Stomach smooth muscle (tissue), 2 donors: ENCODE results near the gene LRIG3.

Source experiments
- H3K27ac ChIP-seq: one replicate; pipeline ENCODE4 v1.7.0; 2013; ENCODE audit warnings: mild to moderate bottlenecking, low read length, inconsistent platforms
- H3K27me3 ChIP-seq, 2 donors: one replicate each; pipeline ENCODE4 v1.7.0; 2013; ENCODE audit warnings: low read length in 2 of 2; ENCODE audit not compliant: insufficient read depth in 2 of 2, control insufficient read depth in 1 of 2
- H3K36me3 ChIP-seq, 2 donors: one replicate each; pipeline ENCODE4 v1.7.0; 2013; ENCODE audit warnings: low read length in 2 of 2; ENCODE audit not compliant: control insufficient read depth in 2 of 2, insufficient read depth in 2 of 2
- H3K4me1 ChIP-seq: one replicate; pipeline ENCODE4 v1.7.0; 2013; ENCODE audit warnings: low read length; ENCODE audit not compliant: control insufficient read depth, insufficient read depth
- H3K4me3 ChIP-seq, 2 donors: one replicate each; pipeline ENCODE4 v1.7.0; 2013; ENCODE audit warnings: low read length in 2 of 2
- H3K9ac ChIP-seq, 2 donors: one replicate each; pipeline ENCODE4 v1.7.0; 2013; ENCODE audit warnings: low read length in 2 of 2, mild to moderate bottlenecking in 1 of 2
- H3K9me3 ChIP-seq, 2 donors: one replicate each; pipeline ENCODE4 v1.7.0; 2013; ENCODE audit warnings: low read length in 2 of 2; ENCODE audit not compliant: control insufficient read depth in 2 of 2
- donor health status: healthy.
- donor health status: Pancreatic carcinoma.

LRIG3 gene

GRCh38 chr12:58883576-58884334 lies 36.5 kb downstream of the LRIG3 start:
- H3K4me1 ChIP-seq, result peaks cover 15% of the 10 kb centered on the region

GRCh38 chr12:58882826-58883225 lies 37.5 kb downstream of the LRIG3 start:
- Histone ChIP-seq H3K27me3 (no peaks in the 10 kb centered on the region), H3K9ac (no peak overlapping the region), H3K9me3 (no peaks in the 10 kb centered on the region), H3K36me3 (peaks cover 33 to 43% of the 10 kb centered on the region in 2 donors), H3K4me1 (peaks cover 8% of the 10 kb centered on the region), H3K4me3 (no peak overlapping the region), H3K27ac (no peak overlapping the region)

More at GRCh38 chr12:58883576-58884334, 36.5 kb downstream of the LRIG3 start:
- H3K36me3 ChIP-seq, result peaks cover 28 to 36% of the 10 kb centered on the region in 2 donors
- no peak overlapping the region for H3K4me3 ChIP-seq
- H3K27ac ChIP-seq, result no peak overlapping the region
- no peaks in the 10 kb centered on the region for H3K9me3 ChIP-seq
- H3K27me3 ChIP-seq, result no peaks in the 10 kb centered on the region
- H3K9ac ChIP-seq, result no peak overlapping the region

DNA sequence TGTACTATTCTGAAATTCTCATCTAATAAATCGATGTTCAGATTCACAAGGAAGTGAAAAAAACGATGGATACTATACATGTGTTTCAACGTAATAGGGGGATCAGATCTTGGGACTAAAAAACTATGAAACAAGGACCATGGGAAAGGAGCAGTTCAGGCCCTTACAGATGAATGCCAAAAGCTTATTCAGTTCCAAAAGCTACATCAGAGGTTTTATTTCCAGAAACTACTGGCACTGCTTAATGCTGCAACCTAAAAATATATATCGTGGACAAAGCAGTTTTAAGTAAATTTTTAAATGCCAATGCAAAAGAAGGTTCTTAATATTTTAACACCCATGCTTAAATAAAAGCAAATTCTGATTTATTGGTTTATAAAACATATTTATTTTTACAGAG lies 38.5 kb downstream of the LRIG3 start:
- no peak overlapping the region for H3K27ac ChIP-seq
- H3K9me3 ChIP-seq, result no peaks in the 10 kb centered on the region
- peaks cover 37 to 53% of the 10 kb centered on the region in 2 donors for H3K36me3 ChIP-seq
- peaks cover 8% of the 10 kb centered on the region for H3K4me1 ChIP-seq
- H3K4me3 ChIP-seq, result no peak overlapping the region
- H3K27me3 ChIP-seq, result no peaks in the 10 kb centered on the region
- no peak overlapping the region for H3K9ac ChIP-seq

- Histone ChIP-seq H3K9me3 (no peaks in the 10 kb centered on the region), H3K27ac (no peak overlapping the region), H3K4me3 (no peak overlapping the region), H3K4me1 (peaks cover 8% of the 10 kb centered on the region), H3K9ac (no peak overlapping the region), H3K36me3 (peaks cover 38 to 54% of the 10 kb centered on the region in 2 donors), H3K27me3 (no peaks in the 10 kb centered on the region)
Measured at GRCh38 chr12:58880639-58881038, 39.7 kb downstream of the LRIG3 start.

- Histone ChIP-seq H3K9ac (no peak overlapping the region), H3K9me3 (no peaks in the 10 kb centered on the region), H3K27ac (no peak overlapping the region), H3K4me1 (peaks cover 3% of the 10 kb centered on the region), H3K4me3 (no peak overlapping the region), H3K27me3 (no peaks in the 10 kb centered on the region), H3K36me3 (peaks cover 62 to 74% of the 10 kb centered on the region in 2 donors)
Measured at GRCh38 chr12:58877243-58877743, 43.0 kb downstream of the LRIG3 start.

- no peaks in the 10 kb centered on the region for H3K4me1 ChIP-seq
- no peak overlapping the region for H3K4me3 ChIP-seq
- no peaks in the 10 kb centered on the region for H3K9me3 ChIP-seq
- no peak overlapping the region for H3K27ac ChIP-seq
- H3K27me3 ChIP-seq, result no peaks in the 10 kb centered on the region
- no peak overlapping the region for H3K9ac ChIP-seq
- H3K36me3 ChIP-seq, result peaks cover 41 to 55% of the 10 kb centered on the region in 2 donors
Measured at GRCh38 chr12:58873496-58873895, 46.8 kb downstream of the LRIG3 start.

DNA sequence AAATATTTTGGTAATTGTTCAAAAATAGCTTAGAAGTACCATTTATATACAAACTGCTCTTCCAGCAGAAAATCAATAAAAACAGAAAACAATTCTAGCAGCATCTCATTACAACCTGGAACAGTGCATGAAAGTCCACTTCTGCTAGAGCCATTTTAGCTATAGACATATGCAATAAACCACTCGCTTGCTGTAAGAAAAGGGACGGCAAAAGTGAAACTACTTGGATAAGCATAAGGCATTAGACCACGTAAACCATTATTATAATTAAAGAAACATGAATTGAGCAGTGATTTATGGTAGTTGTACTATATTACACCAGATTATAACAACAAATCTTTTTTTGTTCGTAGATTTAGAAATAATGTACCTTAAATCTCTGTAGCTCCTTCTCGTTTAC lies 48.7 kb downstream of the LRIG3 start:
- Histone ChIP-seq H3K9ac (no peak overlapping the region), H3K27ac (no peak overlapping the region), H3K4me1 (no peaks in the 10 kb centered on the region), H3K9me3 (no peaks in the 10 kb centered on the region), H3K36me3 (peaks cover 26 to 39% of the 10 kb centered on the region in 2 donors), H3K27me3 (no peaks in the 10 kb centered on the region), H3K4me3 (no peak overlapping the region)

DNA sequence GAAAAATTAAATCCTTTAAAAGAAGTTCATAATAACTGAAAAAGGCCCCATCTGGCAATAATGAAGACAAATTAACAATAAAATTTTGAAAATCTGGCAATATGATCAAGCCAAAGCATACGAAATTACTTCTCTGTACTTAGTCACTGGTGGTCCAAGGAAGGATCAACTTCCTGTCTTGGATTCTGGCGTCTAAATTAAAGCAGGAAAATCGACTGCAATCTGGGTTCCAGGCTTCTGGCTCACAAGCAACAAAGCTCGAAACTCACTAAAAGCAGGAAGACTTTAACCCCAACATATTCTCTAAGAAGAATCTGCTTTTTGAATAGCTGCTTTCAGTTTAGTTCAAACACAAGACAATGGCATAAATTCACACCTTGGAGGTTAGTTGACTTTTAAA lies 49.7 kb downstream of the LRIG3 start:
- Histone ChIP-seq H3K27me3 (no peaks in the 10 kb centered on the region), H3K9me3 (no peaks in the 10 kb centered on the region), H3K27ac (no peak overlapping the region), H3K4me1 (no peaks in the 10 kb centered on the region), H3K4me3 (no peak overlapping the region), H3K9ac (no peak overlapping the region), H3K36me3 (peaks cover 25 to 34% of the 10 kb centered on the region in 2 donors)

DNA sequence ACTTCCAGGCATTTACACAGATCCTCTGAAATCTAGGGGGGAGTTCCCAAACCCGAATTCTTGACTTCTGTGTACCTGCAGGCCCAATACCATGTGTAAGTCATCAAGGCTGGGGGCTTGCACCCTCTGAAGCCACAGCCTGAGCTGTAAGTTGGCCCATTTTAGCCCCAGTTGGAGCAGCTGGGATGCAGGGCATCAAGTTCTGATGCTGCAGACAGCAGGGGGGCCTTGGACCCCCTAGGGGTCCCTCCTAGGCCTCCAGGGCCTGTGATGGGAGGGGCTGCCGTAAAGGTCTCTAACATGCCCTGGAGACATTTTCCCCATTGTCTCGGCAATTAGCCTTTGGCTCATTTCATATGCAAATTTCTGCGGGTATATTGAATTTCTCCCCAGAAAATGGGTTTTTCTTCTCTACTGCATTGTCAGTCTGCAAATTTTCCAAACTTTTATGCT lies 59.5 kb downstream of the LRIG3 start:
- Histone ChIP-seq H3K4me1 (no peaks in the 10 kb centered on the region), H3K27me3 (no peaks in the 10 kb centered on the region), H3K4me3 (no peak overlapping the region), H3K9ac (no peak overlapping the region), H3K27ac (no peak overlapping the region), H3K9me3 (no peaks in the 10 kb centered on the region), H3K36me3 (no peaks in the 10 kb centered on the region)

DNA sequence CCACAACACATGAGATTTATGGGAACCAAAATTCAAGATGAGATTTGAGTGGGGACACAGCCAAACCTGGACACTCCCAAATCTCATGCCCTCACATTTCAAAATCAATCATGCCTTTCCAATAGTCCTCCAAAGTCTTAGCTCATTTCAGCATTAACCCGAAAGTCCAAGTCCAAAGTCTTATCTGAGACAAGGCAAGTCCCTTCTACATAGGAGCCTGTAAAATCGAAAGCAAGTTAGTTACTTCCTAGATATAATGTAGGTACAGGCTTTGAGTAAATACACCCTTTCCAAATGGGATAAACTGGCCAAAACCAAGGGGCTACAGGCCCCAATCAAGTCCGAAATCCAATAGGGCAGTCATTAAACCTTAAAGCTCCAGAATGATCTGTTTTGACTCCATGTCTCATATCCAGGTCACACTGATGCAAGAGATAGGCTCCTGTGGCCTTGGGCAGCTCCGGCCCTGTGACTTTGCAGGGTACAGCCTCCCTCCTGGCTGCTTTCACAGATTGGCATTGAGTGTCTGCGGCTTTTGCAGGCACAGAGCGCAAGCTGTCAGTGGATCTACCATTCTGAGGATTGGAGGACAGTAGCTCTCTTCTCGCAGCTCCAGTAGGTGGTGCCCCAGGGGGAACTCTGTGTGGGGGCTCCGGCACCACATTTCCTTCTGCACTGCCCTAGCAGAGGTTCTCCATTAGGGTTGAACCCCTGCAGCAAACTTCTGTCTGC lies 60.1 kb downstream of the LRIG3 start:
- Histone ChIP-seq H3K4me1 (no peaks in the 10 kb centered on the region), H3K36me3 (no peaks in the 10 kb centered on the region), H3K27me3 (no peaks in the 10 kb centered on the region), H3K27ac (no peak overlapping the region), H3K9me3 (no peaks in the 10 kb centered on the region), H3K4me3 (no peak overlapping the region), H3K9ac (no peak overlapping the region)
